Activated CD4-positive, alpha-beta T cell treated with anti-CD3 and anti-CD28 coated beads, Interleukin-2, amount 10 ng/mL, durations not matched to agents 7 days and 5 days (primary cell): ENCODE data around the gene STPG1. TPM values are rescaled to one million over a fixed set of nuclear protein-coding genes. Genes with fewer than 3 reads are reported as not detected.
"Not testable (repeated sequence)": the region's sequence is repeated elsewhere in the genome, so short reads cannot be mapped to it uniquely, and the experiment has no call there.

Experiments used
- CTCF ChIA-PET: fragments of 350-600 bp; sonication (Branson Sonifier 250); formaldehyde crosslinking; loops from one replicate; lab custom pipeline; 2021; ENCODE audit warnings: antibody characterized with exemption; lab: Charles Lee
- POLR2A ChIA-PET: fragments of 350-600 bp; sonication (Branson Sonifier 250); formaldehyde crosslinking; loops from one replicate; lab custom pipeline; 2021; ENCODE audit warnings: antibody characterized with exemption; lab: Charles Lee
- DNase-seq: peaks from one replicate; pipeline ENCODE4 v3.0.0-alpha.2; 2020
- H3K27ac Mint-ChIP-seq: one replicate; pipeline ENCODE4 v1.8.0; 2021; ENCODE audit warnings: mild to moderate bottlenecking, moderate library complexity, mixed read lengths
- H3K27me3 Mint-ChIP-seq: one replicate; pipeline ENCODE4 v1.8.0; 2021; ENCODE audit warnings: mixed read lengths
- H3K36me3 Mint-ChIP-seq: one replicate; pipeline ENCODE4 v1.8.0; 2021; ENCODE audit warnings: low read depth, mixed read lengths
- H3K4me1 Mint-ChIP-seq: one replicate; pipeline ENCODE4 v1.8.0; 2021; ENCODE audit warnings: mixed read lengths
- H3K4me3 Mint-ChIP-seq: one replicate; pipeline ENCODE4 v1.8.0; 2021; ENCODE audit warnings: mild to moderate bottlenecking, moderate library complexity, mixed read lengths
- H3K9me3 Mint-ChIP-seq: one replicate; pipeline ENCODE4 v1.8.0; 2021; ENCODE audit warnings: mixed read lengths
- total RNA-seq, 2 experiments: library from RNA; stranded (reverse); gene quantifications; one replicate each; pipeline ENCODE4 v1.2.3, GENCODE V29; 2021

The STPG1 gene
- 10 to 100 TPM; 10.0 to 11.0 TPM for total RNA-seq

GRCh38 chr1:24413350-24414163, at the start of gene STPG1:
STPG1 (minus strand) TSS chr1:24413782; CDS start chr1:24401388, 12,394 bp downstream.
- ChIA-PET CTCF (interaction anchor here (0.5 to 5.1 kb wide), 9 partner anchors 21 to 709 kb away, joined by 3 to 30 read pairs (median 4); no protein-coding TSS in a partner anchor), POLR2A (no interaction called here)
- Mint-ChIP-seq H3K27ac (peak within 1 kb of the TSS; percentile 90), H3K36me3 (peaks cover 11% of the 10 kb centered on the region), H3K27me3 (no peaks in the 10 kb centered on the region), H3K9me3 (no peaks in the 10 kb centered on the region), H3K4me1 (peaks cover 49% of the 10 kb centered on the region), H3K4me3 (peak within 1 kb of the TSS; percentile 84)
- DNase-seq, result peak; percentile 85

GRCh38 chr1:24462128-24462527, 48.5 kb upstream of the STPG1 start:
- POLR2A ChIA-PET, result interaction anchor here (0.6 kb wide), 1 partner anchor 29 kb away, joined by 4 read pairs; no protein-coding TSS in a partner anchor

GRCh38 chr1:24459551-24460266, 46.1 kb upstream of the STPG1 start:
- POLR2A ChIA-PET, result no interaction called here
- no peak overlapping the region for H3K4me3 Mint-ChIP-seq
- peaks cover 72% of the 10 kb centered on the region for H3K36me3 Mint-ChIP-seq
- DNase-seq, result no peak
- H3K9me3 Mint-ChIP-seq, result peaks cover 8% of the 10 kb centered on the region
- CTCF ChIA-PET, result interaction anchor here (0.7 to 1.5 kb wide), 6 partner anchors 9 to 127 kb away, joined by 3 to 4 read pairs (median 3); partner anchors contain the start of gene NIPAL3
- no peak overlapping the region for H3K27ac Mint-ChIP-seq
- no peaks in the 10 kb centered on the region for H3K27me3 Mint-ChIP-seq
- H3K4me1 Mint-ChIP-seq, result peaks cover 7% of the 10 kb centered on the region

More at GRCh38 chr1:24462128-24462527, 48.5 kb upstream of the STPG1 start:
- not testable (repeated sequence) for H3K27me3 Mint-ChIP-seq, DNase-seq, H3K4me3 Mint-ChIP-seq, H3K27ac Mint-ChIP-seq, H3K9me3 Mint-ChIP-seq
- Mint-ChIP-seq H3K36me3 (peaks cover 76% of the 10 kb centered on the region), H3K4me1 (peaks cover 23% of the 10 kb centered on the region)
- CTCF ChIA-PET, result interaction anchor here (1.1 kb wide), 1 partner anchor 14 kb away, joined by 3 read pairs; no protein-coding TSS in a partner anchor

- H3K36me3 Mint-ChIP-seq, result peaks cover 74% of the 10 kb centered on the region
- H3K27ac Mint-ChIP-seq, result no peak overlapping the region
- no peaks in the 10 kb centered on the region for H3K27me3 Mint-ChIP-seq
- no peak for DNase-seq
- peaks cover 8% of the 10 kb centered on the region for H3K9me3 Mint-ChIP-seq
- H3K4me3 Mint-ChIP-seq, result no peak overlapping the region
- peaks cover 2% of the 10 kb centered on the region for H3K4me1 Mint-ChIP-seq
- CTCF ChIA-PET, result interaction anchor here (0.5 to 1.5 kb wide), 7 partner anchors 23 to 691 kb away, joined by 3 to 6 read pairs (median 3); no protein-coding TSS in a partner anchor
- POLR2A ChIA-PET, result no interaction called here
Observed at GRCh38 chr1:24457866-24458265, 44.3 kb upstream of the STPG1 start.

- CTCF ChIA-PET, result interaction anchor here (0.6 to 2.3 kb wide), 4 partner anchors 14 to 80 kb away, joined by 3 to 7 read pairs (median 4); partner anchors contain the start of gene NIPAL3
- Mint-ChIP-seq H3K36me3 (peaks cover 75% of the 10 kb centered on the region), H3K4me3 (no peak overlapping the region), H3K27me3 (no peaks in the 10 kb centered on the region), H3K9me3 (peaks cover 4% of the 10 kb centered on the region), H3K27ac (no peak overlapping the region), H3K4me1 (peaks cover 2% of the 10 kb centered on the region)
- DNase-seq, result no peak
- POLR2A ChIA-PET, result no interaction called here
Observed at GRCh38 chr1:24455272-24455671, 41.7 kb upstream of the STPG1 start.

GRCh38 chr1:24454673-24455072, 41.1 kb upstream of the STPG1 start:
- ChIA-PET CTCF (interaction anchor here (0.9 to 2.3 kb wide), 3 partner anchors 13 to 39 kb away, joined by 3 to 7 read pairs (median 3); partner anchors contain the start of gene NIPAL3), POLR2A (no interaction called here)
- Mint-ChIP-seq H3K36me3 (peaks cover 75% of the 10 kb centered on the region), H3K27ac (no peak overlapping the region), H3K4me3 (no peak overlapping the region), H3K9me3 (no peaks in the 10 kb centered on the region), H3K4me1 (peaks cover 2% of the 10 kb centered on the region), H3K27me3 (no peaks in the 10 kb centered on the region)
- no peak for DNase-seq

GRCh38 chr1:24452922-24453485, 39.4 kb upstream of the STPG1 start:
- Mint-ChIP-seq H3K9me3 (no peaks in the 10 kb centered on the region), H3K36me3 (peaks cover 72% of the 10 kb centered on the region), H3K27ac (no peak overlapping the region), H3K4me1 (no peaks in the 10 kb centered on the region), H3K4me3 (no peak overlapping the region), H3K27me3 (no peaks in the 10 kb centered on the region)
- POLR2A ChIA-PET, result no interaction called here
- CTCF ChIA-PET, result interaction anchor here (1.0 to 1.6 kb wide), 4 partner anchors 11 to 134 kb away, joined by 3 read pairs; no protein-coding TSS in a partner anchor
- DNase-seq, result no peak

- no peak overlapping the region for H3K4me3 Mint-ChIP-seq
- H3K4me1 Mint-ChIP-seq, result no peaks in the 10 kb centered on the region
- DNase-seq, result no peak
- ChIA-PET POLR2A (interaction anchor here (0.7 kb wide), 1 partner anchor 16 kb away, joined by 3 read pairs; no protein-coding TSS in a partner anchor), CTCF (interaction anchor here (0.6 to 1.8 kb wide), 5 partner anchors 8 to 1086 kb away, joined by 3 to 4 read pairs (median 3); no protein-coding TSS in a partner anchor)
- no peak overlapping the region for H3K27ac Mint-ChIP-seq
- H3K27me3 Mint-ChIP-seq, result no peaks in the 10 kb centered on the region
- H3K36me3 Mint-ChIP-seq, result peaks cover 77% of the 10 kb centered on the region
- H3K9me3 Mint-ChIP-seq, result no peaks in the 10 kb centered on the region
Observed at GRCh38 chr1:24451746-24452145, 38.2 kb upstream of the STPG1 start.

GRCh38 chr1:24450857-24451397, 37.3 kb upstream of the STPG1 start:
- H3K36me3 Mint-ChIP-seq, result peaks cover 80% of the 10 kb centered on the region

GRCh38 chr1:24450316-24450715, 36.7 kb upstream of the STPG1 start:
- CTCF ChIA-PET, result interaction anchor here (1.8 kb wide), 1 partner anchor 10 kb away, joined by 4 read pairs; no protein-coding TSS in a partner anchor
- DNase-seq, result no peak
- Mint-ChIP-seq H3K4me1 (no peaks in the 10 kb centered on the region), H3K9me3 (no peaks in the 10 kb centered on the region), H3K4me3 (no peak overlapping the region), H3K36me3 (peaks cover 81% of the 10 kb centered on the region), H3K27ac (no peak overlapping the region), H3K27me3 (no peaks in the 10 kb centered on the region)
- POLR2A ChIA-PET, result no interaction called here

More at GRCh38 chr1:24450857-24451397, 37.3 kb upstream of the STPG1 start:
- ChIA-PET POLR2A (interaction anchor here (0.6 kb wide), 1 partner anchor 521 kb away, joined by 4 read pairs; no protein-coding TSS in a partner anchor), CTCF (interaction anchor here (1.8 kb wide), 1 partner anchor 9 kb away, joined by 4 read pairs; no protein-coding TSS in a partner anchor)
- no peaks in the 10 kb centered on the region for H3K4me1 Mint-ChIP-seq
- H3K9me3 Mint-ChIP-seq, result no peaks in the 10 kb centered on the region
- DNase-seq, result no peak
- peak overlapping the region; percentile 37 for H3K27ac Mint-ChIP-seq
- no peaks in the 10 kb centered on the region for H3K27me3 Mint-ChIP-seq
- H3K4me3 Mint-ChIP-seq, result no peak overlapping the region

- POLR2A ChIA-PET, result not testable (repeated sequence)
Observed at GRCh38 chr1:24446446-24446845, 32.9 kb upstream of the STPG1 start.

More at GRCh38 chr1:24446446-24446845, 32.9 kb upstream of the STPG1 start:
- H3K4me1 Mint-ChIP-seq, H3K27ac Mint-ChIP-seq, DNase-seq, H3K27me3 Mint-ChIP-seq, CTCF ChIA-PET, H3K9me3 Mint-ChIP-seq, H3K4me3 Mint-ChIP-seq: not testable (repeated sequence)
- H3K36me3 Mint-ChIP-seq, result peaks cover 64% of the 10 kb centered on the region
